NCI-H146 treated with DMSO at 0.1 percent for 48 hours (cell line): ENCODE results near the gene FFAR4.

Experiments used
- DNase-seq: peaks from one replicate; lab custom pipeline; 2025; ENCODE audit not compliant: unreplicated experiment; lab: John Stamatoyannopoulos, UW

Gene FFAR4

GRCh38 chr10:93570383-93570782 is 3.9 kb downstream of the FFAR4 start:
- DNase-seq, result no peak

DNA sequence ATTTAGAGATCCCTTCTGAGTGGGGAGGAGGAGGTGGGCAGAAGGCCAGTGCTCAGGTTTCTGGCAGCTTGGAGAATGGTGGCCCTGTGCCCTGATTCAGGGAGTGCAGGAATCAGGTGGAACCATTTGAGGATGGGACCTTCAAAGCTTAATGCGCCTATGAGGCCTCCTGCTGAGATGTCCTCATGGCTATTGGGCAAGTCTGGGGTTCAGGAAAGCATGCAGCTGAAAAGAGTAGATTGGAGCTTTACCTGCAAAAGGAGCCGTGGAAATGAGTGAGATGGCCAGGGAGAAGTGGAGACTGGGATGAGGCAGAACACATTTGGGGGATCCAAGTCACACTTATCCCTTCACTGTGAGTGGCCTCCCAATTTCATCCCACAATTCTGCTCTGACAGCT is 6.1 kb downstream of the FFAR4 start:
- DNase-seq, result no peak

GRCh38 chr10:93573051-93573909 is 6.8 kb downstream of the FFAR4 start:
- no peak for DNase-seq

DNA sequence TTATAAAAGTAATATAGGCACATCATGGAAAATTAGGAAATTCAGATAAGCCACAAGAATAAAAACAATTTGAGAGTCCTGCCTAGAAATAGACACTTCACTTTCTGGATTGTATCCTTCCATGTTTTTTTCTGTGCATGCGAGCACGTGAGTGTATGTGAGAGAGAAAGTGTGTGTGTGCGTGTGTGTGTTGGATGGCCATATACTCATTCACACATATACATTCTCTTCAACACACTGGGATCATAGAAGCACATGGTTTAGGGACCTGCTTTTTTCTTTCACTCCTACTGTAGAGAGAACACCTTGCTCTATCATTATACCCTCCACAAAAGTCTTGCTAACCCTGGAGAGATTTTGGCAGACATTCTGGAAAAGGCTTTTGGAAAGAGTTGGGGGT is 7.5 kb downstream of the FFAR4 start:
- no peak for DNase-seq

- DNase-seq, result no peak
These were observed 10.4 kb downstream of the FFAR4 start for GRCh38 chr10:93576888-93577287.

- DNase-seq, result no peak
These were observed 11.1 kb downstream of the FFAR4 start for GRCh38 chr10:93577565-93577964.

- DNase-seq, result no peak
These were observed 12.6 kb downstream of the FFAR4 start for GRCh38 chr10:93579089-93579488.

- DNase-seq, result no peak
These were observed 13.7 kb downstream of the FFAR4 start for GRCh38 chr10:93579985-93580711.

DNA sequence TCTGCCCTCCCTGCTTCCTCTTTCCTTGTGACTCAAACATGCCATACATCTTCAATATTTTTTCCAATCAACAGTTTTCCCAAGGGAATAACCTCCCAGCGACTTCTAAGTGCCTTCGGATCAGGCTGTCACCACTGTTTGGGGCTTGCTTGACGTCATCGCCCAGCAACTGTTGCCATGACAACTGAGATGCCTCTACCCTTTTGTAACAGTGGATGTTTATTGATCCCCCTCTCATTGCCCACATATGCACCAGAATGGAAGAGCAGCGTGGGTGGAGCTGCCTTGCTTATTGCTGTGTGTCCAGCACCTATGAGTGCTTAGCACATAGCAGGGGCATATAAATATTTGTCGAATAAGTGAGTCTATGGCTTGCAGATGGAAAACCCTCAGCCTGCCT is 14.4 kb downstream of the FFAR4 start:
- DNase-seq, result no peak

GRCh38 chr10:93584445-93584844 is 18.0 kb downstream of the FFAR4 start:
- no peak for DNase-seq

DNA sequence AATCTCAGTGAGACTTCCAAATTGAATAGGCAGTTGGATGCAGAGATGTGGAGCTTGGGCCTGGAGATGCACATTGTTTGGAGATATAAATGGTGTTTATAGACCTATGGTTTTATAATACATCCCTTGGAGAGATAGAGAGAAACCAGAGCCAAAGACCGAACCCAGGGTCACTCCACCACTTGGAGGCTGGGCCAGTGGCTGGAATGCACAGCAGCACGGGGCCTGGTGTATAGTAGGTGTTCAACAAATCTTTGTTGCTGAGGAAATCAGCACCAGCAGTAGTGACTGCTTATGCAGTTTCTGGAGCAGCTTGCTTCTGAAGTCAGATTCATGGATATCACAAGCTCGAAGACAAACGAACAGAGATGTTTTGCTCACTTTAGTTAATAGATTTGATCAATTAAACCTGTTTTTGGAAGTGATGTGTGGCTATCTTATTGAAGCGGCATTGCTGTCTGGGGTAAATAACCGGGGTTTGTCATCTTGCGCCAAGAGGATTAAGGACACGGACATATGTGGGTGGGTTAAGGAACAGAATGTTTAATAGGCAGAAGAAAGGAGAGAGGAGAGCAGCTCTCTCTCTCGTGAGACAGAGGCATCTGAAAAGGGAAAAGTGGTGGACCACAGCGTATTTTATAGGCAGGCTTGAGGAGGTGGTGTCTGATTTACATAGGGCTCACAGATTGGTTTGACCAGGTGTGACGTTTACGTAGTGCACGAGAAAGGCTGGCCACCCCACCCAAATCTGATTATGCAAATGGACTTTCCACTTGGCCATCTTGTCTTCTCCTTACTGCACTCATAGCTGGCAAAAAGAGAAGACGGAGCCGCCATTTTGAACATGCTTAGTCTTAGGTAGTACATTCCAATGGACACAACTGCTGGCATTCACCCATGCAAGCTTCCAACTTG is 23.4 kb downstream of the FFAR4 start:
- DNase-seq, result no peak

- DNase-seq, result no peak
These were observed 24.2 kb downstream of the FFAR4 start for GRCh38 chr10:93590638-93591037.

- DNase-seq, result no peak
These were observed 24.8 kb downstream of the FFAR4 start for GRCh38 chr10:93591065-93591808.

DNA sequence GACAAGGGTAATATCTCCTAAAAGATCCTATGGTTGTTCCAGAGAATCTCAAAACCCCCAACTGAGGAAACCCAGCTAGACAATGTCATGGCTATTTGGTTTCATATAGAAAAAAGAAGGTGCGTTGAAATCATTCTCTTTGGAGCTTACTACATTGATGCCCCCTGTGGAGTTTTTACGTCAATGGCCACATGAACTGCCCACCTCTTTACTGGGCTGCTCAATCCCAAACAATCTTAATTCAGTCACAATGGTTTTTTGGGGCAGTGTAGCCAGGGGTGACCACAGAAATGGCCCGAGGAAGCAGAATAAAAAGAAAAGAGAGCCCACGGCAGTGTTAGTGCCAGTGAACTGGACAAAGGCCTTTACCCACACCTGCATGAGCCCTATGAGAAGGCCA is 26.8 kb downstream of the FFAR4 start:
- DNase-seq, result no peak

DNA sequence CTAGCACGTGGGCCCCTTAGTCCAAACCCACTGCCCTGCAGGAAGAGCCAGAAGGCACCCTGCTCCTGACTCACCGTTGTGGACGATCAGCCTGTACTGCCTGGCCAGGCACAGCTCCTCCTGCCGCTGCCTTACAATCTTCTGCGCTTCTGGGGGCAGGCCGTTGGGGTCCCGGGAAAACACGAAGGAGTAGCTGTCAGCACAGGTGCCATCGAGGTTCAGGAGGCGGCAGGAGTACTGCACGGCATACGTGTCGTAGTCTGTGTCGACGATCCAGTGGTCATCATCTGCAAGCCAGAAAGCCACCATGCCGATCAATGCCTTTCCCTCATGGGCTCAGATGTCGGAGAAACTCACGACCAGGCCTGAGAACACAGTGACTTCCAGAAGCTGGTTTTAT is 27.3 kb downstream of the FFAR4 start:
- no peak for DNase-seq

- no peak for DNase-seq
These were observed 28.1 kb downstream of the FFAR4 start for GRCh38 chr10:93594518-93594917.

GRCh38 chr10:93595378-93596161 is 29.1 kb downstream of the FFAR4 start:
- DNase-seq, result no peak

DNA sequence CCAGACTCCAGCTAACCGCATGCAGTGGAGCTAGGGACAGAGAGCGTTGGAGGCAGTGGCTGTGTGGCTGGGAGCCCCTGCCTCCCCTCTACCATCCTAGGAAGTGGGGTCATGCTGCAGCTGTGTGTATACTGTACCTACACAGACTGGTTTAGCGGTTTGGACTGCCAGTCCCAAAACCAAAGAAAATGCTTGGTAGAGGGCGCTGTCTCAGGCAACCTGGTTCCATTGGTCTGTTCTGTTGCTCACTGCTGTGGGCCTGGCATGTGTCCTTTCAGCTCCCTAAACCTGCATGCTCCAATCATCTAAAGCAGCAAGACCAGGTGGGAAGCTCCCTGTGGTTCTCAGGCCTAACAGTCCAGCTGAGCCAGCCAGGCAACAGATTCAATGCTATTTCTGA is 30.1 kb downstream of the FFAR4 start:
- no peak for DNase-seq

- no peak for DNase-seq
These were observed 30.7 kb downstream of the FFAR4 start for GRCh38 chr10:93597075-93597599.

DNA sequence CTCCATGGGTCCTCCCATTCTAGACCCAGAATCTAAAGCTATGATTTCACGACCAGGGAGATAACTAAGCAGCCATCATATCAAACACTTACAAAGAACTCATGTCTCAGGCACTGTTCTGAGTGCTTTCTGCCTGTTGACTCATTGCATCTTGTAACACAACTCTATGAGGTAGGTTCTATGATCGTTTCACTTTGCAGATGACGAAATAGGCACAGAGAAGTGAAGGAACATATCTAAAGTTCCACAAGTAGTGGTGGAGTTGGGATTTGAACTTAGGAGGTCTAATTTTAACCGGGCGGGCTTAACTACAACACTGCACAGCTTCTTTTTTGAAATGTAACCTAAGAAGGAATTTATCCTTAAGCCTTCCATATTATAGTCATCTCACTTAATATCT is 31.7 kb downstream of the FFAR4 start:
- no peak for DNase-seq
